HG02588 (cell line): Measurements from ENCODE around the gene CMIP.

Experiments
- ATAC-seq: cut with Tn5 transposase; IDR thresholded peaks from one replicate; pipeline ENCODE4 v1.9.1; 2021; ENCODE audit warnings: mild to moderate bottlenecking, moderate library complexity; ENCODE audit not compliant: unreplicated experiment

The CMIP gene

DNA sequence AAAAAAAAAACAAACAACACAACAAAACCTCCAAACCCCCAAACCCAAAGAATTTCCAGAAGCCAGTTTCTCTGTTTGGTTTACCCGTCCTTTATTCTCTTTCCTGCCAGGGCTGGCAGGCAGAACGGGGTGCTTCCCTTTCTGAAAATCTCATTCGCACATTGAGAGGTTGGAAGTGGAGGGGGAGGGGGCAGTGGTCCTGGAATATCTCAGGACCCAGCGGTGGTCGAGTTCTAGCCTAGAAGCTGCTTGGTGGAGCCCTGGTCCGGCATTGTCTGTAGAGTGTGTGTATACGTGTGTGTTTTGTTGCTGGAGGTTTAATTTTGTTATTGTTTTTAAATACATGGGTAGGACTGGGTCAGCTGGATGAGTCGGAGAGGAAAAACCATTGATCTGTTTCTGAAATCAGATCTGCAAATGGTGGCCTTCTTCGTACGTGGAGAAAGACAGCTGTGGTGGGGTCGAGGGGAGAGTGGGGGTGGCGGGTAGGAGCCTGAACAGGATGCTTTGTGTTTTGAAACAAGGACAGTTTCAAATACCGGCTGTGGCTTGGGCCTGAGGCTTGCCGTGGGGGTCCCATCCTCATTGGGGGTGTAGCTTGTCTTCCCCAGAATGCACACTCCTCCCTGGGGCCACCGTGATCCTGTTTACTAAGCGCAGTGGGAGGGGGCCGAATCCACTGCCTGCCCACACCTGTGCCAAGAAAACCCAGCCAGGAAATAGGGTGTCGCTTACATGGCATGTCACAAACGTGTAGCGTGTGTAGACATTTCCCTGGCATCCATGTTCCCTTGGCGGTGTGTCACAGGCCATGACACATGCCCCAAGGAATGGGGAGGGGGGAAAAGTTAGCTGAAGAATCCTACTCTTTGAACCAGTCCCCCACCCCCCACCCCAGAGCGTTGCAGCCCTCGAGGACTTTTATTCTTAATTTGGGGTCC is 1.6 kb downstream of the CMIP start:
- ATAC-seq = no peak

- no peak for ATAC-seq
Measured at GRCh38 chr16:81446907-81447268, 2.3 kb downstream of the CMIP start.

GRCh38 chr16:81447383-81448101 is 2.9 kb downstream of the CMIP start:
- no peak for ATAC-seq

- ATAC-seq = no peak
Measured at GRCh38 chr16:81448154-81449131, 3.8 kb downstream of the CMIP start.

- no peak for ATAC-seq
Measured at GRCh38 chr16:81449241-81449640, 4.6 kb downstream of the CMIP start.

DNA sequence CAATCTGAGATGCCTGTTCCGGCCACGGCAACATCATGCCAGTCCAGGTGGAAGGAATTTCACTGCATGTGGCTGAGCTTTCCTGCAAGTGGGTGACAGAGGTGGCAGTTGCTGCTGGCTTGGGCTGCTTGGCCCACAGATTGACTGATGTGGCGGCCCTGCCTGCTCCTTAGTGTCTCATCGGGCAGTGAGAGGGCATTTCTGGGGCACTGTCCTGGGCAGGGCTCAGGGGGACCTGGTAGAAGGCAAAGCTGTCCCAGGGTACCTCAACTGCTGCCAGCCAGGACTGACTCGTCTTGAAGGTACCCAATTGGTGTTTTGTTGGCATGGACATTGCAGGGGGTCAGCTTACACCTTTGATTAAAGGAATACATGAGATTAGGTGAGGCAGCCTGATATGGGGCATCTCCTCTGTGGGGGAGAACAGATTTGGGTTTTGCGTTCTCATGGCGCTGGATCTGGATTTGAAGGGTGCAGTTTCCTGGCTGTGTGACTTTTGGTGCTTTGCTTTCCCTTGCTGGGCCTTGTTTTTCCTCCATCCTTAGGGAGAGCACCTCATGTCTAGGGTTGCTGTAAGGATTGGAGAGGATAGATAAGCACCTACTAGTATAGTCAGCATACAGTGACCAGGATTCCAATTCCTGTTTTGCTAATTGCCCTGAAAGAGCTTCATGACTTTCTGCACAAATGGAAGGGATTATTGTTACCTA is 5.4 kb downstream of the CMIP start:
- no peak for ATAC-seq

DNA sequence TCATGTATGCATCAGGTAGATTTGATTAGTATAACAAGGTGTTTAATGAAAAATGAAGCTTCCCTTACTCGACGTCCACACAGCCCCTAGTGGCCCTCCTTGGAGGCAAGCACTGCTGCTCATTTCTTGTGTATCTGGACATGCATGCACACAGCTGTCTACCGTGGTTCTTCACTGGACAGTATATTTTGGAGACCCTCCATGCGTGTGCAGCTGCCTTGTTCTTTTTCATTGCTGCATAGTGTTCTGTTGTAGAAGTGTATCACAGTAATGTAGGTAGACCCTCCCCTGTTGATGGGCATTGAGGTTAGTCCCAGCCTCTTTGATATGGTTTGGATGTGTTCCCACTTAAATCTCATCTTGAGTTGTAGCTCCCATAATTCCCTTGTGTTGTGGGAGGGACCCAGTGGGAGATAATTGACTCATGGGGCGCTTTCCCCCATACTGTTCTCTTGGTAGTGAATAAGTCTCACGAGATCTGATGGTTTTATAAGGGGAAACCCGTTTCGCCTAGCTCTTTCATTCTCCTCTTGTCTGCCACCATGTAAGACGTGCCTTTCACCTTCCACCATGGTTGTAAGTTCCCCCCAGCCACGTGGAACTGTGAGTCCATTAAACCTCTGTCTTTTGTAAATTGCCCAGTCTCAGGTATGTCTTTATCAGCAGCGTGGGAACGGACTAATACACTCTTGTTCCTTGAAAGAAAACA is 6.3 kb downstream of the CMIP start:
- ATAC-seq = no peak

DNA sequence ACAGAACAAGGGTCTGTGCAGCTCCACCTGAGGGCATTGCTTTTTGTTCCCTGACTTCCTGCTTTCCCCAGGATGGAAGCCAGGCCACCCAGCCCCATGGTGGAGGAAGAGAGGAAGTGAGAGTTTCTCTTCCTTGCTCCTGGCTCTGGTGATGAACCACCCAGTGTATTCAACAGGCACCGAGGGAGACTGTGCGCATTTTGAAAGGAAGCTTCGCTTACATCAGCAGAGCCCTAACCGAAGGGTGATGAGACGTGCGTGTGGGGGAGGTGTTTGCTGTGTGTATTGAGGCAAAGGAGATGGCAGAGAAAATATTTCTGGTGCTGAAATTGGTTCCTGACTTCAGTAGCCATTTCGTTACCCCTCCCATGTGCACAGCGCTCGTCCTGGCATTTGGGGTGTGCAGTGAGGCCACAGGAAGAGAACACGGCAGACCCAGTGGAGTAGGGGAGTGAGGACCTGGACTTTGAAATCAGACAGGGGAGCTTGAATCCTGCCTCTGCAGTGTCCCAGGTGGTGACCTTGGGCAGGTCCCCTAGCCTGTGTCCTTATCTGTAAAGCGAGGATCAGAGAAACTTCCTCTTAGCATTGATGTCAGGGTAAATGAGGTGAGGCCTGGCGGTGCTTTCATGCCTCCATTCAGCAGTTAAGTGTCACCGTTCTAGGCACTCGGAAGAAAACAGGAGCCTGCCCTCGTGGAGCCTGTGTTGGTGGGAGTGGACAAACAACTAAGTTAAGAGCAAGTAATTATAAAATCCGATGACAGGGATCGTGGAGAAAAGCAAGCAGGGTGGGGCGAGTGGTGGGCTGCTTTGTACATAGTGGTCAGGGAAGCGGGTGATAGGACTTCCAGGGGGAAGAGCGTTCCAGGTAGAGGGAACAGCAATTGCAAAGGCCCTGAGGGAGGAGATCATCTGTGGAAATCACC is 7.4 kb downstream of the CMIP start:
- no peak for ATAC-seq

GRCh38 chr16:81453091-81453728 is 8.6 kb downstream of the CMIP start:
- no peak for ATAC-seq

GRCh38 chr16:81454044-81454443 is 9.4 kb downstream of the CMIP start:
- no peak for ATAC-seq

DNA sequence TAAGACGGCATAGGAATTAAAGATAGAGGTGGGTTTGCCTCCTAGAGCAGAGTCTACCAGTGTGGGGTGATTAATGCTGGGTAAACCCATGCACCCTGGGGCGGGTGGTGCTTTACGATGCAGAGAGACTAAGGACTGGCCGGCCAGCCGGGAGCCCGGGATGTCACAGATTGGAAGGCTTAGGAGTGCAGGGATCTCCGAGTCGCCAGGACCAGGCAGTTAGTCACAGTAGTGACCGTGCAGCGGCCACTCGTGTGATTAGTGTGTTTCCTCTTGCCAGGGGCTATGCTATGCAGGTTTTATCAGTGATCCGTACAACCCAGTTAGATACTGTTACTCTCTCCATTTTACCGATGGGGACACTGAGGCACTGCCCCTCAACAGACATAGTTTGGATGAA is 10.4 kb downstream of the CMIP start:
- ATAC-seq = no peak

DNA sequence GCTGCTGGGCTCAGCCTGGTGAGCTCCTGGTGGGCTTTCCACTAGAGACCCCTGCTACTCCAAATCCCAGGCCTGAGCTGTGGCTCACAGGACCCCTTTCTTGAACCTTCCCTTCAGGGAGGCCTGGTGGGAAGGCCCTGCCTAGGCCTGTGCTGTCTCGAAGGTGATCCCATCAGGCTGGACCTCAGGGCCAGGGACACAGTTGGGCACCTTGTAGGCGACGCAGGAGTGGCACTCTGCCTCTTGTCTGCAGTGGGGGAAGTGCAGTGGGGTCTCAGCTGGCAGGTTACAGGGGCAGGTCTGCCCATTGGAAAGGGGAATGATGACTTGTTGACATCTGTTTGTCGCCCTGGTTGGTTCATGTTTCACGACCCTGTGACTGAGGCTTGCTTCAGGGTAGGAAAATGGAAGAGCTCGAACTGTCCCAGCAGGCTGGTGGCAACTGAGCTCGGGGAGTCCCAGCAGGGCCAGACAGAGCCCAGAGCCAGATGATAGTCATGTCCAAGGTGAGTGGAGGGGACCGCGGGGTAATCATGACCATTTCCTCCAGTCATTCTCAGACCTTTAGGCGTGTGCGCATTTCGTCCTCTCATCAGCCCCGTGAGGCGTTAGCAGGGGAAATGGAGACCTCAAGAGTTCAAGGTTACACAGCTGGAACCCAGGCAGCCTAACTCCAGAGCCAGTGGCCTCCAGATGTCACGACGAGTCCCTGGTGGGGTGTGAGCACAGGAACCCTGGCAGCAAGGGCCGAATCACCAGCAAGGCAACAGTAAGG is 11.3 kb downstream of the CMIP start:
- no peak for ATAC-seq

DNA sequence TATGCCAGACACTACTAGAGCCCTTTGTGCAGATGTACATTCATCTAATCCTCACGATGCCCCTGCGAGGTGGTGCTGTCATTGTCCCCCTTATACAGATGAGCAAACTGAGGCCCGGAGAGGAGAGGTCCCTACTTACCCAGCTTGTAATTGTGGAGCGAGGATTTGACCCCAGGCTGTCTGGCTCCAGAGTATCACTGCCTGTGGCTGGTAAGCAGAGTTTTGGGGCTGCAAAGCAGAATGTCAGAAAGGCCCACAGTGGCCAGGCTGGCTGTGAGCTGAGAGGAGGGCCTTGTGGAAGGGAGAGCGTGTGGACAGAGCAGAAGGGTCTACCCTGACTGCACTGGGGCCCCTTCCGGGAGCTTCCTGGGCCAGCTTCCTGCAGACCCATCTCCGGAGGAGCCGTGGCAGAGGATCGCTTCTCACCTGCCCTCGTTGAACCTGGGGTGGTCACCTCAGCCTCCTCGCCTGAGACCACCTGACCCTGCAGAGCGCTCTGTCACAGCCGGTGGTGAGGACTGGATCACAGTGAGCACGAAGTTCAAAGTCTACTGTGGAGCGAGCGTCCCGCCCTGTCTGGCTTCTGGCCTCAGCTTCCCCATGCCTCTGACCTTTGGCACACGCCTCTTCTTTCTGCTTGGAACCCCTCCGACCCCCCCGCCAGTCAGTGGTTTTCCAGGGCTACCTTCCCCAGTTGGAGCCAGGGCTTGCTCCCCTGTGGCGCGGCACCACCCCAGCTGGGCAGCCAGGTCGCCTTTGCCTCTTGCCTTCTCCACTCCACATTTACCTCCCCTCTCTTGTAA is 12.1 kb downstream of the CMIP start:
- ATAC-seq = no peak

GRCh38 chr16:81457326-81458133 is 12.9 kb downstream of the CMIP start:
- ATAC-seq = no peak

- no peak for ATAC-seq
Measured at GRCh38 chr16:81458149-81458669, 13.6 kb downstream of the CMIP start.
